Measurements from ENCODE around the gene CREB3L2.

CREB3L2 gene

DNA sequence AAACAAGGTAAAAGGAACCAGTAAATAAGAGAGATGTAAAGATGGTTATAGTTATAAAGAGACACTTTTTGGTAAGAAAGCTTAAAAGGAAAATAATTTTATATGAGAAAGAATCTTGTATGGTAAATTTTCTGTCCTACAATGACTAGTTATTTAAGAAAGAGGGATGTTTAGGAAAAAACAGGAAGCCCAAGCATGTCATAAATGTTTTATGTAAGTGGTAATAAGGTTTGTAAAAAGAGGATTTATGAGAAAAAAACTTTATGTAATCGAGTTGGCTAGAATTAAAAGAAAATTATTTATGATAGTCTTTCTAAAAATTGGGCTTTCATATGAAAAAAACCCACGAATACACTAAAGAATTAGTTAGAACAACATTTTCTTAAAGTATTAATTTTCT lies 34.2 kb upstream of the CREB3L2 start (continued):
- TF ChIP-seq, protein P1, sequence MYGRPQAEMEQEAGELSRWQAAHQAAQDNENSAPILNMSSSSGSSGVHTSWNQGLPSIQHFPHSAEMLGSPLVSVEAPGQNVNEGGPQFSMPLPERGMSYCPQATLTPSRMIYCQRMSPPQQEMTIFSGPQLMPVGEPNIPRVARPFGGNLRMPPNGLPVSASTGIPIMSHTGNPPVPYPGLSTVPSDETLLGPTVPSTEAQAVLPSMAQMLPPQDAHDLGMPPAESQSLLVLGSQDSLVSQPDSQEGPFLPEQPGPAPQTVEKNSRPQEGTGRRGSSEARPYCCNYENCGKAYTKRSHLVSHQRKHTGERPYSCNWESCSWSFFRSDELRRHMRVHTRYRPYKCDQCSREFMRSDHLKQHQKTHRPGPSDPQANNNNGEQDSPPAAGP (tag by site-specific recombination; IDR thresholded peaks at IDR 0.05) = no peak
- TF ChIP-seq ZNF768 (tag by site-specific recombination; IDR thresholded peaks at IDR 0.05) (no peak), ZNF48 (tag by site-specific recombination; IDR thresholded peaks at IDR 0.05) (no peak), ZNF24 (tag by site-specific recombination; IDR thresholded peaks at IDR 0.05) (no peak), IKZF3 (tag by site-specific recombination; IDR thresholded peaks at IDR 0.05) (no peak), ZNF394 (tag by site-specific recombination; IDR thresholded peaks at IDR 0.05; ENCODE audit: borderline replicate concordance) (no peak), ZNF121 (tag by site-specific recombination; IDR thresholded peaks at IDR 0.05) (no peak), ZNF548 (tag by site-specific recombination; IDR thresholded peaks at IDR 0.05) (no peak), SETDB1 (IDR thresholded peaks at IDR 0.05; ENCODE audit: insufficient read length, low read length) (peak; percentile 99), ZNF510 (tag by site-specific recombination; IDR thresholded peaks at IDR 0.05; ENCODE audit: insufficient replicate concordance) (peak; percentile 23), YY2 (tag by site-specific recombination; IDR thresholded peaks at IDR 0.05) (no peak), ZNF350 (tag by site-specific recombination; IDR thresholded peaks at IDR 0.05) (no peak), ZNF561 (tag by site-specific recombination; IDR thresholded peaks at IDR 0.05; ENCODE audit: borderline replicate concordance) (no peak)
- TF ChIP-seq, protein P2, sequence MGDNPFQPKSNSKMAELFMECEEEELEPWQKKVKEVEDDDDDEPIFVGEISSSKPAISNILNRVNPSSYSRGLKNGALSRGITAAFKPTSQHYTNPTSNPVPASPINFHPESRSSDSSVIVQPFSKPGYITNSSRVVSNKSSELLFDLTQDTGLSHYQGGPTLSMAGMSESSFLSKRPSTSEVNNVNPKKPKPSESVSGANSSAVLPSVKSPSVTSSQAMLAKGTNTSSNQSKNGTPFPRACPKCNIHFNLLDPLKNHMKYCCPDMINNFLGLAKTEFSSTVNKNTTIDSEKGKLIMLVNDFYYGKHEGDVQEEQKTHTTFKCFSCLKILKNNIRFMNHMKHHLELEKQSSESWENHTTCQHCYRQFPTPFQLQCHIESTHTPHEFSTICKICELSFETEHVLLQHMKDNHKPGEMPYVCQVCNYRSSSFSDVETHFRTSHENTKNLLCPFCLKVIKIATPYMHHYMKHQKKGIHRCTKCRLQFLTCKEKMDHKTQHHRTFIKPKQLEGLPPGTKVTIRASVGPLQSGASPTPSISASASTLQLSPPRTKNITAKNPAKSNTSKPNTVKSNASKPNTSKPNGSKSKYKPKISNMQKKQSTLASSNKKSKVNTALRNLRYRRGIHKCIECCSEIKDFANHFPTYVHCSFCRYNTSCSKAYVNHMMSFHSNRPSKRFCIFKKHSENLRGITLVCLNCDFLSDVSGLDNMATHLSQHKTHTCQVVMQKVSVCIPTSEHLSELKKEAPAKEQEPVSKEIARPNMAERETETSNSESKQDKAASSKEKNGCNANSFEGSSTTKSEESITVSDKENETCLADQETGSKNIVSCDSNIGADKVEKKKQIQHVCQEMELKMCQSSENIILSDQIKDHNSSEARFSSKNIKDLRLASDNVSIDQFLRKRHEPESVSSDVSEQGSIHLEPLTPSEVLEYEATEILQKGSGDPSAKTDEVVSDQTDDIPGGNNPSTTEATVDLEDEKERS (tag by site-specific recombination; IDR thresholded peaks at IDR 0.05) = 0 out of 2 replicates have a peak, but pooled peaks have one; percentile 42
- TF ChIP-seq, protein P3, sequence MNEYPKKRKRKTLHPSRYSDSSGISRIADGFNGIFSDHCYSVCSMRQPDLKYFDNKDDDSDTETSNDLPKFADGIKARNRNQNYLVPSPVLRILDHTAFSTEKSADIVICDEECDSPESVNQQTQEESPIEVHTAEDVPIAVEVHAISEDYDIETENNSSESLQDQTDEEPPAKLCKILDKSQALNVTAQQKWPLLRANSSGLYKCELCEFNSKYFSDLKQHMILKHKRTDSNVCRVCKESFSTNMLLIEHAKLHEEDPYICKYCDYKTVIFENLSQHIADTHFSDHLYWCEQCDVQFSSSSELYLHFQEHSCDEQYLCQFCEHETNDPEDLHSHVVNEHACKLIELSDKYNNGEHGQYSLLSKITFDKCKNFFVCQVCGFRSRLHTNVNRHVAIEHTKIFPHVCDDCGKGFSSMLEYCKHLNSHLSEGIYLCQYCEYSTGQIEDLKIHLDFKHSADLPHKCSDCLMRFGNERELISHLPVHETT (tag by site-specific recombination; IDR thresholded peaks at IDR 0.05) = no peak

DNA sequence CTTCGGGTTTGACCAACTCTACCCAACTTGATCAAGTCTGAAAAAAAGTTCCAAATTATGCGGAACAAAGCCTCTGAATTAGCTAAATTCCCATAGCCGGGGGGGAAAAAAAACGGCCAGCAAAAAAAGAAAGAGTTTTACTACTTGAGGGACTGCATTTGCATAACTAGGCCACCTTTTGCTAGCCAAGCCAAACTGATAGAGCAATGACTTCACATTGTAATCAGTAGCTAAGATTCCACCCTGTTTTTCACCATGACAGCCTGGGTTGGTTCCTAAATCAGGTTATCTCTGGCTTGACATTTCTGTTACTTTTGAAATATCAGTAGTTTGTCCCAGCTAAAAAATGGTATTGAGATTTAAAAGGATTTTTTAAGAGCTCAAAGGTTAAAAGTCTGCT lies 31.4 kb upstream of the CREB3L2 start:
- H3K4me3 ChIP-seq (ENCODE audit: low read depth, low read length) = no peak overlapping the region
- ChIA-PET CTCF (interaction anchor here (0.7 kb wide), 1 partner anchor 65 kb away, joined by 4 read pairs; no protein-coding TSS in a partner anchor), POLR2A (no interaction called here)
- H3K27ac ChIP-seq (ENCODE audit: extremely low read depth, low read depth, low read length) = no peak overlapping the region
- no peaks in the 10 kb centered on the region for H3K36me3 ChIP-seq (ENCODE audit: control insufficient read depth in 2 of 2, insufficient read depth in 1 of 2, low read length in 2 of 2)
- no peaks in the 10 kb centered on the region for H3K9me3 ChIP-seq (ENCODE audit: control insufficient read depth, insufficient read depth, low read depth, low read length)
- TF ChIP-seq ZNF555 (tag by site-specific recombination; conservative IDR thresholded peaks at IDR 0.05) (no peak), BCL11B (tag by site-specific recombination; IDR thresholded peaks at IDR 0.05; ENCODE audit: low read depth) (no peak), RBAK (tag by site-specific recombination; IDR thresholded peaks at IDR 0.05) (no peak), ZNF521 (tag by site-specific recombination; IDR thresholded peaks at IDR 0.05) (no peak), ZNF423 (tag by site-specific recombination; IDR thresholded peaks at IDR 0.05) (no peak), ZNF16 (tag by site-specific recombination; IDR thresholded peaks at IDR 0.05; ENCODE audit: low read depth) (no peak)
- H3K4me1 ChIP-seq (ENCODE audit: control insufficient read depth, insufficient read depth, low read length) = no peaks in the 10 kb centered on the region
